Osteoblast (primary cell): ENCODE data around the gene FGF3. TPM values are rescaled to one million over a fixed set of nuclear protein-coding genes. Genes with fewer than 3 reads are reported as not detected.

Experiments used
- DNase-seq: peaks from one replicate; pipeline ENCODE4 v3.0.0; 2011; ENCODE audit warnings: low spot score, mixed read lengths; ENCODE audit not compliant: insufficient read length; ENCODE audit errors: missing footprints
- H2AFZ ChIP-seq: 2 replicates; pipeline ENCODE4 v1.6.0; 2011; ENCODE audit warnings: mild to moderate bottlenecking, low read length
- H3K27ac ChIP-seq: 2 replicates; pipeline ENCODE4 v1.5.1; 2011; ENCODE audit warnings: mild to moderate bottlenecking, low read depth, low read length, moderate library complexity
- H3K27me3 ChIP-seq: 2 replicates; pipeline ENCODE4 v1.6.0; 2012; ENCODE audit warnings: mild to moderate bottlenecking, control low read depth, inconsistent platforms, low read length, moderate library complexity; ENCODE audit not compliant: insufficient read depth
- H3K36me3 ChIP-seq: 2 replicates; pipeline ENCODE4 v1.5.1; 2011; ENCODE audit warnings: mild to moderate bottlenecking, low read length, control low read depth, moderate library complexity; ENCODE audit not compliant: insufficient read depth
- H3K4me1 ChIP-seq: 2 replicates; pipeline ENCODE4 v1.5.1; 2011; ENCODE audit warnings: mild to moderate bottlenecking, low read length, control low read depth, moderate library complexity; ENCODE audit not compliant: insufficient read depth
- H3K4me2 ChIP-seq: 2 replicates; pipeline ENCODE4 v1.6.0; 2011; ENCODE audit warnings: mild to moderate bottlenecking, low read length; ENCODE audit not compliant: insufficient read depth
- H3K4me3 ChIP-seq: fragments of 200-600 bp; sonication (generic); 3 replicates; pipeline ENCODE4 v1.5.1; 2012; ENCODE audit warnings: mild to moderate bottlenecking, low read length, inconsistent platforms; ENCODE audit not compliant: insufficient read depth
- H3K79me2 ChIP-seq: 2 replicates; pipeline ENCODE4 v1.6.0; 2012; ENCODE audit warnings: mild to moderate bottlenecking, low read length, control low read depth, inconsistent platforms; ENCODE audit not compliant: insufficient read depth
- H3K9me3 ChIP-seq: 2 replicates; pipeline ENCODE4 v1.5.1; 2011; ENCODE audit warnings: low read depth, low read length, control low read depth
- H4K20me1 ChIP-seq: 2 replicates; pipeline ENCODE4 v1.6.0; 2012; ENCODE audit warnings: mild to moderate bottlenecking, low read length, control low read depth; ENCODE audit not compliant: insufficient read depth
- total RNA-seq: library from RNA; depleted of rRNA; stranded (reverse); fragments of >200 nt; gene quantifications from 2 replicates; pipeline ENCODE4 v1.2.3, GENCODE V29; 2012
- TF ChIP-seq, protein P1 (sequence below): IDR thresholded peaks from 2 replicates; pipeline ENCODE4 v1.5.1; 2011; ENCODE audit warnings: mild to moderate bottlenecking, low read depth, low read length, moderate library complexity; ENCODE audit errors: extremely low read depth

Gene FGF3
- total RNA-seq, 1 donor, result not detected

DNA sequence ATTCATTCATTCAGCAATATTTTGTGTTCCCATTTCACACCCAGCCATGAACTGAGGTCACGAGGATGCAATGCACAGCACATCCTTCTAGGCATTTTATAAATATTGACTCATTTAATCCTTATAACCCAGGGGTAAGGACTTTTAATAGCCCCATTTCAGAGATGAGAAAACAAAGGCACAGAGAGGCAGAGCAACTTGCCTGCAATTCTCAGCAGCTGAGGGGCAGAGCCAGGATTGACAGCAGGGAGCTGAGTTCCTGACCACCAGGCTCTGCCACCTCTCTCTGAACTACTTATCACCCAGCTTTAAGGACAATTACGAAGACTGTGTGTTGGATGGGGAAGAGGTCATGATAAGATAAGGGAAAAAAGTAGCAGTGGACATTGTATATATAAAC, 12.8 kb upstream of the FGF3 start:
- peak; percentile 60 for DNase-seq
- H3K36me3 ChIP-seq, result no peaks in the 10 kb centered on the region
- H3K4me2 ChIP-seq, result no peak overlapping the region
- no peak overlapping the region for H2AFZ ChIP-seq
- no peak overlapping the region for H3K4me3 ChIP-seq
- no peaks in the 10 kb centered on the region for H4K20me1 ChIP-seq
- TF ChIP-seq, protein P1, sequence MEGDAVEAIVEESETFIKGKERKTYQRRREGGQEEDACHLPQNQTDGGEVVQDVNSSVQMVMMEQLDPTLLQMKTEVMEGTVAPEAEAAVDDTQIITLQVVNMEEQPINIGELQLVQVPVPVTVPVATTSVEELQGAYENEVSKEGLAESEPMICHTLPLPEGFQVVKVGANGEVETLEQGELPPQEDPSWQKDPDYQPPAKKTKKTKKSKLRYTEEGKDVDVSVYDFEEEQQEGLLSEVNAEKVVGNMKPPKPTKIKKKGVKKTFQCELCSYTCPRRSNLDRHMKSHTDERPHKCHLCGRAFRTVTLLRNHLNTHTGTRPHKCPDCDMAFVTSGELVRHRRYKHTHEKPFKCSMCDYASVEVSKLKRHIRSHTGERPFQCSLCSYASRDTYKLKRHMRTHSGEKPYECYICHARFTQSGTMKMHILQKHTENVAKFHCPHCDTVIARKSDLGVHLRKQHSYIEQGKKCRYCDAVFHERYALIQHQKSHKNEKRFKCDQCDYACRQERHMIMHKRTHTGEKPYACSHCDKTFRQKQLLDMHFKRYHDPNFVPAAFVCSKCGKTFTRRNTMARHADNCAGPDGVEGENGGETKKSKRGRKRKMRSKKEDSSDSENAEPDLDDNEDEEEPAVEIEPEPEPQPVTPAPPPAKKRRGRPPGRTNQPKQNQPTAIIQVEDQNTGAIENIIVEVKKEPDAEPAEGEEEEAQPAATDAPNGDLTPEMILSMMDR, result no peak
- H3K4me1 ChIP-seq, result no peaks in the 10 kb centered on the region
- no peak overlapping the region for H3K27ac ChIP-seq
- no peaks in the 10 kb centered on the region for H3K79me2 ChIP-seq
- no peaks in the 10 kb centered on the region for H3K9me3 ChIP-seq
- peaks cover 44% of the 10 kb centered on the region for H3K27me3 ChIP-seq

DNA sequence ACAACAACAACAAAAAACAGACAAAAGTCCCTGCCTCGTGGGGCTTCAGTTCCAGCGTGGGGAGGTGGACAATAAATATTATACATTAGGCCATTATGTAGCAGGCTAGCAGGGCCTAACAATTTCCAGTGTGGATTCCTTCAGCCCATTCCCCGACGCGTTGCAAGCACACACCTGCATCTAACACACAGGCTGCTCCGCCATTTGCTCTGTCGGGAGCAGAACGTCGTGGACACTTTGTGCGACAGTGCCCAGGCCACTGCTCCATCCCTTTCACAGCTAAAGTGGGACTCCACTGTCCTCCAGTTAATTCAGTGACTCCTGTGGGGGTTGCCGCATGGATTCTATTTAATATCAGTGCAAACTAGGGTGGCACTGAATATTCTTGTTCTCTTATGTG, 10.9 kb upstream of the FGF3 start:
- Histone ChIP-seq H3K79me2 (no peaks in the 10 kb centered on the region), H3K4me3 (no peak overlapping the region), H3K4me1 (no peaks in the 10 kb centered on the region), H3K27ac (no peak overlapping the region), H3K9me3 (no peaks in the 10 kb centered on the region), H3K27me3 (peaks cover 44% of the 10 kb centered on the region), H4K20me1 (no peaks in the 10 kb centered on the region), H3K36me3 (no peaks in the 10 kb centered on the region), H3K4me2 (no peak overlapping the region), H2AFZ (no peak overlapping the region)
- no peak for DNase-seq
- TF ChIP-seq, protein P1, result no peak

DNA sequence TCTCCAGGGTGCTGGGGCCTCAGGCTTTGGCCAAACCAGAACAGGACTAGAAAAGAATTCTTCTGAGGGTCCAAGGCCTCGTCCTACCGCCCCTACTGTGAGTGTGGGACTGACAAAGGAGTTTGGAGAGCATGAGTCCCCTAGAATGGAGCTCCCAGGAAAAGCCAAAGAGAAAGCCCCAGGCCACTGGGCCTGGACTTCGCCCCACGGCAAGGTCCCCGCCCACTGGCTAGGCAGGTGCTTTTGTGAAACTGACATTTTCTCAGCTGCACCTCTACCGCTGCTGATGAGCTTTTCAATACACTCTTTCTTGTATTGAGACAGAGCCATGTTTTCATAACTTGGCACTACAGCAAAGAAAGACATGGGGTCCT, 9.7 kb upstream of the FGF3 start:
- H3K4me3 ChIP-seq, result no peak overlapping the region
- H3K27ac ChIP-seq, result no peak overlapping the region
- H3K79me2 ChIP-seq, result no peaks in the 10 kb centered on the region
- H3K9me3 ChIP-seq, result no peaks in the 10 kb centered on the region
- TF ChIP-seq, protein P1, result no peak
- no peak overlapping the region for H3K4me2 ChIP-seq
- H4K20me1 ChIP-seq, result no peaks in the 10 kb centered on the region
- H3K4me1 ChIP-seq, result no peaks in the 10 kb centered on the region
- peaks cover 36% of the 10 kb centered on the region for H3K27me3 ChIP-seq
- peak; percentile 15 for DNase-seq
- H3K36me3 ChIP-seq, result no peaks in the 10 kb centered on the region
- H2AFZ ChIP-seq, result no peak overlapping the region

DNA sequence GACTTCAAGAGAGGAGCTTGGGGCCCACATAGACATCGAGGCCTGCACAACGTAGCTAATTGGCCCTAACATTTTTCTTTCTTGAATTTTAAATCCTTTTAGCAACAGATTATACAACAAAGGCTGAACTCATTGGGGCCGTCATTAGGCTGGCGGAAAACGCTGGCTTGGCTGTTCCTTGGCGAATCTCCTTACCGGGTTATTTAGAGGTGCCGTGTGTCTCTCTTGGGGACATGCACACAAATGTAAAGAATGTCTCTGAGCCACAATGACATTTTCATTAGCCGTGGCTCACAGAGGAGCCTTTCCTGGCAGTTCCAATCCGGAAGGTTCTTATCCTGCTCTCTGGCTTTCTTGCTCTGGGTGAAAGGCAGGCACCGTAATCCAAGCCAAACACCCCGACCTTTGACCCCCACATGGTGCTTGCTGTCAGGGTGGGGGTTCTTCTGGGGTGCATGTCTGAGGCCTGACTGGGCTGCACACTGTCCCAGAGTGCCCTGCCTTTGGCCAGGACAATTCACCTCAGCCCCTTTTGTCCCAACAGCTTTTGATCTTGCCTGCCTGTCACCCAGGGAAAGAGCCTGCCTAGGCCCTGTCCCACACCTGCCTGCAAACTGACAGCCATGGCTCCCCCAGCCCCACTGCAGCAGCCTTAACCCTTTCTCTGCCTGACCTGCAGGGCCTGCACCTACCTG, 9.2 kb upstream of the FGF3 start:
- Histone ChIP-seq H3K27ac (no peak overlapping the region), H3K36me3 (no peaks in the 10 kb centered on the region), H3K4me3 (no peak overlapping the region), H3K27me3 (peaks cover 39% of the 10 kb centered on the region), H3K9me3 (no peaks in the 10 kb centered on the region), H2AFZ (no peak overlapping the region), H4K20me1 (no peaks in the 10 kb centered on the region), H3K4me1 (no peaks in the 10 kb centered on the region), H3K4me2 (no peak overlapping the region), H3K79me2 (no peaks in the 10 kb centered on the region)
- TF ChIP-seq, protein P1, result no peak
- DNase-seq, result peak; percentile 59
